ENCODE results near the gene MBNL1.
A peak's percentile ranks its signal among the peaks of the same experiment; 100 is the strongest.

DNA sequence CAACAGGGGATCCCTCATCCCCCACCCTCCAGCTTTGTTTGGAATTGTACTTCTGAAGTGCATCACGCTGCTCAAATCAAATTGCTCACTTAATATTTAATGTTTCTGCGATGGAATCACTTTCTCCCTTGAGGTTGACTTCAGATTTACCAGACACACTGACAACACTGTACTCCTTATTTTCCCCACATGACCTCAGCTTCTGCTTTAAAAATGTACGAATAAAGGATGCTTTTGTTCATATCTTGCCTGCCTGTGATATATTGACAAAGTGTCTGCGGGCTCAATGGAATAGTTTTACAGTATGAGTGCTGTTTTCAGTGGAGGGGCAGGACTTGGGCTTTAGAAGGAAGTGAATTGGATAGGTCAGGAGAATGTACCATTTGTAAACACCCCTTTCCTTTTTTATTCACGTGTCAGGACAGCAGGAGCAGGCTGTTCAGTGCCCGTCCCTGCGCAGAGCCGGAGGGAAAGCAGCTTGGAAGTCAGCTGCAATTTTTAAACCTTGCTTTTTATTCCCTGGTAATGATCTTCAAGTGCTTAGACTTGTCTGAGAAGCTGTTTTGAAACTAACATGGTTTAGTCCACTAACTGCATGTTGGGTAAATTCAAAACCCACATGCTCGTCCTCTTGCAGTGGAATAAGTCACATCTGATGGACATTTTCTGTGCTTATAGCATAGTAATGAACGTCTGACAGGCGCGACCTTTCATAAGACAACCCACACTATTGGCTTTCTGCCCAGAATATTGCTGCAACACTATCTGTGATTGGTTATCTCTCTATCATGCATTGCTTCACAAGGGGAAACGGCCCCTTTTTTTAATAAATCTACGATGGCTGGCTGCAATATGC lies 29.9 kb downstream of the MBNL1 start:
- TF ChIP-seq, protein P1, sequence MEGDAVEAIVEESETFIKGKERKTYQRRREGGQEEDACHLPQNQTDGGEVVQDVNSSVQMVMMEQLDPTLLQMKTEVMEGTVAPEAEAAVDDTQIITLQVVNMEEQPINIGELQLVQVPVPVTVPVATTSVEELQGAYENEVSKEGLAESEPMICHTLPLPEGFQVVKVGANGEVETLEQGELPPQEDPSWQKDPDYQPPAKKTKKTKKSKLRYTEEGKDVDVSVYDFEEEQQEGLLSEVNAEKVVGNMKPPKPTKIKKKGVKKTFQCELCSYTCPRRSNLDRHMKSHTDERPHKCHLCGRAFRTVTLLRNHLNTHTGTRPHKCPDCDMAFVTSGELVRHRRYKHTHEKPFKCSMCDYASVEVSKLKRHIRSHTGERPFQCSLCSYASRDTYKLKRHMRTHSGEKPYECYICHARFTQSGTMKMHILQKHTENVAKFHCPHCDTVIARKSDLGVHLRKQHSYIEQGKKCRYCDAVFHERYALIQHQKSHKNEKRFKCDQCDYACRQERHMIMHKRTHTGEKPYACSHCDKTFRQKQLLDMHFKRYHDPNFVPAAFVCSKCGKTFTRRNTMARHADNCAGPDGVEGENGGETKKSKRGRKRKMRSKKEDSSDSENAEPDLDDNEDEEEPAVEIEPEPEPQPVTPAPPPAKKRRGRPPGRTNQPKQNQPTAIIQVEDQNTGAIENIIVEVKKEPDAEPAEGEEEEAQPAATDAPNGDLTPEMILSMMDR (IDR thresholded peaks at IDR 0.05): no peak
- peak; percentile 5 to 46 for TF ChIP-seq POLR2A (IDR thresholded peaks at IDR 0.05)
